Effector memory CD4-positive, alpha-beta T cell (primary cell): ENCODE results near the gene TOMM70.

Experiments used
- DNase-seq, 3 donors: peaks; one replicate each; pipeline ENCODE4 v3.0.0-alpha.2; 2020
- H3K27ac ChIP-seq: 2 replicates; pipeline ENCODE4 v1.7.0; 2013; ENCODE audit warnings: mild to moderate bottlenecking, low read length, moderate library complexity; ENCODE audit not compliant: insufficient read depth, poor library complexity, severe bottlenecking
- H3K27me3 ChIP-seq: replicated peaks from 2 replicates; pipeline ENCODE4 v1.7.0; 2013; ENCODE audit warnings: mild to moderate bottlenecking, low read length; ENCODE audit not compliant: insufficient read depth, control insufficient read depth, poor library complexity, severe bottlenecking
- H3K36me3 ChIP-seq: 2 replicates; pipeline ENCODE4 v1.7.0; 2013; ENCODE audit warnings: mild to moderate bottlenecking, low read length, moderate library complexity; ENCODE audit not compliant: control insufficient read depth, insufficient read depth
- H3K4me1 ChIP-seq: 2 replicates; pipeline ENCODE4 v1.7.0; 2013; ENCODE audit warnings: low read length, mild to moderate bottlenecking; ENCODE audit not compliant: control insufficient read depth, insufficient read depth, poor library complexity, severe bottlenecking
- H3K4me3 ChIP-seq: 2 replicates; pipeline ENCODE4 v1.7.0; 2013; ENCODE audit warnings: low read length, low read depth, mild to moderate bottlenecking; ENCODE audit not compliant: insufficient read depth, poor library complexity, severe bottlenecking
- H3K9me3 ChIP-seq: 2 replicates; pipeline ENCODE4 v1.7.0; 2013; ENCODE audit warnings: mild to moderate bottlenecking, low read length, moderate library complexity; ENCODE audit not compliant: control insufficient read depth

The TOMM70 gene

GRCh38 chr3:100316641-100317069 is 84.2 kb downstream of the TOMM70 start:
- Histone ChIP-seq H3K4me3 (no peak overlapping the region), H3K27me3 (no peaks in the 10 kb centered on the region), H3K4me1 (no peaks in the 10 kb centered on the region), H3K36me3 (peaks cover 18% of the 10 kb centered on the region), H3K9me3 (no peaks in the 10 kb centered on the region), H3K27ac (no peak overlapping the region)
- DNase-seq, result peak in 1 of 3 donors; percentile 15
